Thyroid gland (tissue), 4 donors: Measurements from ENCODE around the gene ATP1B2.
A peak's percentile ranks its signal among the peaks of the same experiment; 100 is the strongest.

Source experiments
- CTCF ChIP-seq, 6 experiments: fragments of 200-600 bp in 3 of 6; fragments of 450-650 bp in 3 of 6; sonication (generic) in 3 of 6; IDR thresholded peaks; one replicate each; pipeline ENCODE4 v1.5.1; 2016 to 2019; ENCODE audit warnings: antibody characterized with exemption in 6 of 6, mild to moderate bottlenecking in 2 of 6, inconsistent platforms in 1 of 6, moderate library complexity in 1 of 6
- POLR2A ChIP-seq, 2 donors: fragments of 450-650 bp; IDR thresholded peaks; one replicate each; pipeline ENCODE4 v1.6.1; 2017; ENCODE audit warnings: antibody characterized with exemption in 2 of 2, mild to moderate bottlenecking in 2 of 2, moderate library complexity in 1 of 2

DNA sequence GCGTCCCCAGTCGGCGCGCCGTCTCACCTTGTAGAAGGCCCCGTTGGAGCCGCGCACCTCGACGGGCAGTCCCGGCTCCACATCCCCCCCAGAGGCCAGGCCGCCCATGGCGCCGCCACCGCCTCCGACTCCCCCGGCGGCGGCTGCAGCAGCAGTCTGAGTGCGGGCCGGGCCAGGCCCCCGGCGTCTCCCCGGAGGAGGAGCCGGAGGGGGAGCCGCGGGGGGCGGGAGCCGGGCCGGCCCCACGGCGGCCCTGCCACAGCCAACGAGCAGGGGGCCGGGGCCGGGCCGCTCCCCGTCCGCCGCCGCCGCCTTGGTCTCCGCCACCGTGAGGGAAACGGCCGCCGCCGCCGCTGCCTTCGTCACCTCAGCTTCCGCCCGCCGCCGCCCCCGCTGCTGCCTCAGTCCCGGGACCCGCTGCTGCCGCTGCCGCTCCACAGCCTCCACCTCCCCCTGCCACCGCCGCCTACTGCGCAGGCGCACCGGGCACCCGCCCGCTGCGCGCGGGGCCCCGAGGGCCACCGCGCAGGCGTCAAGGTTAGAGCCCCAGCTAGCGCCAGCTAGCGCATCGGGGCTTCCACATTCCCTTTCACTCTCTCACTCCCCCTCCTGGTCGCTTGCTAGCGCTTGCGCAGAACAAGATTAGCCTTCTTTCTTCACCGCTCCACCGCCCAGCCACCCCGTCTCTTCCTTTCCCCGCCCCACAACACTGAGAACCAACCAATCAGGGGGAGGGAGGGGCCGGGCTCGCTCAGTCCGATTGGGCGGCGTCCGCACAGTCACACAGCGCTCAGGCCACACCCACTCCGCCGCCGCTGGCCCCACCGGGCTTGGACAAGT lies 36.1 kb upstream of the ATP1B2 start, which contains the start of gene FXR2:
- TF ChIP-seq POLR2A (IDR thresholded peaks at IDR 0.05) (peak in 1 of 2 donors; percentile 90), CTCF (IDR thresholded peaks at IDR 0.05) (peak; percentile 20 to 67 (median 48))
